ENCODE results near the gene NLRX1. TPM values are rescaled to one million over a fixed set of nuclear protein-coding genes. Genes with fewer than 3 reads are reported as not detected.
"Not testable (repeated sequence)": the region's sequence is repeated elsewhere in the genome, so short reads cannot be mapped to it uniquely, and the experiment has no call there.

The NLRX1 gene
- 7.5 TPM for polyA plus RNA-seq (2013, experiment 1 of 2)
- 10.0 TPM for polyA plus RNA-seq (2013, experiment 2 of 2)

- H3K9ac ChIP-seq (ENCODE audit: low read depth, low read length) = peak within 1 kb of the TSS; percentile 82
- 4% methylated on average over 63 of the region's 63 CpGs for WGBS
Observed at GRCh38 chr11:119168471-119169281, at the start of gene NLRX1. Gene NLRX1 (plus strand): TSS chr11:119168725. CDS start chr11:119171404, 2,679 bp downstream.

GRCh38 chr11:119118946-119119345, 49.6 kb upstream of the NLRX1 start:
- Histone ChIP-seq H3K36me3 (ENCODE audit: insufficient read depth, low read length) (peaks cover 3% of the 10 kb centered on the region), H3K9me3 (ENCODE audit: insufficient read depth, low read depth, low read length) (no peaks in the 10 kb centered on the region), H3K27me3 (ENCODE audit: insufficient read depth, low read length) (no peaks in the 10 kb centered on the region), H3K27ac (ENCODE audit: low read depth, low read length) (no peak overlapping the region), H3K4me1 (ENCODE audit: insufficient read depth, low read length) (peaks cover 4% of the 10 kb centered on the region; the same call in 1 of the 2 replicates), H3K9ac (ENCODE audit: low read depth, low read length) (no peak overlapping the region), H3K4me3 (ENCODE audit: low read length) (no peak overlapping the region)
- no CpG with 5 or more reads among the region's 1 CpG for WGBS

More at GRCh38 chr11:119168471-119169281, at the start of gene NLRX1:
- peak within 1 kb of the TSS; percentile 91 for H3K27ac ChIP-seq (ENCODE audit: low read depth, low read length)
- no peaks in the 10 kb centered on the region for H3K9me3 ChIP-seq (ENCODE audit: insufficient read depth, low read depth, low read length)
- peak within 1 kb of the TSS; percentile 78 for H3K4me3 ChIP-seq (ENCODE audit: low read length)
- H3K27me3 ChIP-seq (ENCODE audit: insufficient read depth, low read length) = no peaks in the 10 kb centered on the region
- H3K36me3 ChIP-seq (ENCODE audit: insufficient read depth, low read length) = no peaks in the 10 kb centered on the region
- H3K4me1 ChIP-seq (ENCODE audit: insufficient read depth, low read length) = peaks cover 6% of the 10 kb centered on the region; the same call in 1 of the 2 replicates

- Histone ChIP-seq H3K4me3 (ENCODE audit: low read length) (peak overlapping the region; percentile 65), H3K9ac (ENCODE audit: low read depth, low read length) (peak overlapping the region; percentile 76), H3K4me1 (ENCODE audit: insufficient read depth, low read length) (peaks cover 4% of the 10 kb centered on the region; the same call in 1 of the 2 replicates), H3K27me3 (ENCODE audit: insufficient read depth, low read length) (no peaks in the 10 kb centered on the region), H3K27ac (ENCODE audit: low read depth, low read length) (no peak overlapping the region; the same call in 1 of the 2 replicates), H3K9me3 (ENCODE audit: insufficient read depth, low read depth, low read length) (no peaks in the 10 kb centered on the region), H3K36me3 (ENCODE audit: insufficient read depth, low read length) (peaks cover 10% of the 10 kb centered on the region)
- 62% methylated on average over 5 of the region's 5 CpGs for WGBS
Observed at GRCh38 chr11:119120639-119121007, 47.9 kb upstream of the NLRX1 start.

GRCh38 chr11:119121008-119121810, 47.3 kb upstream of the NLRX1 start, which contains the start of gene HINFP:
Gene HINFP (plus strand): TSS chr11:119121580. CDS start chr11:119126945, 5,365 bp downstream.
- no peaks in the 10 kb centered on the region for H3K9me3 ChIP-seq (ENCODE audit: insufficient read depth, low read depth, low read length)
- H3K4me1 ChIP-seq (ENCODE audit: insufficient read depth, low read length) = peaks cover 4% of the 10 kb centered on the region; the same call in 1 of the 2 replicates
- H3K27me3 ChIP-seq (ENCODE audit: insufficient read depth, low read length) = no peaks in the 10 kb centered on the region
- peak within 1 kb of the TSS; percentile 97 for H3K4me3 ChIP-seq (ENCODE audit: low read length)
- peaks cover 10% of the 10 kb centered on the region for H3K36me3 ChIP-seq (ENCODE audit: insufficient read depth, low read length)
- H3K9ac ChIP-seq (ENCODE audit: low read depth, low read length) = peak within 1 kb of the TSS; percentile 88
- WGBS = under 1% methylated on average over 53 of the region's 54 CpGs
- H3K27ac ChIP-seq (ENCODE audit: low read depth, low read length) = peak within 1 kb of the TSS; percentile 48

- peak overlapping the region; percentile 88 for H3K9ac ChIP-seq (ENCODE audit: low read depth, low read length)
- peak overlapping the region; percentile 48; the same call in 1 of the 2 replicates for H3K27ac ChIP-seq (ENCODE audit: low read depth, low read length)
- peaks cover 4% of the 10 kb centered on the region; the same call in 1 of the 2 replicates for H3K4me1 ChIP-seq (ENCODE audit: insufficient read depth, low read length)
- H3K4me3 ChIP-seq (ENCODE audit: low read length) = peak overlapping the region; percentile 97
- H3K9me3 ChIP-seq (ENCODE audit: insufficient read depth, low read depth, low read length) = no peaks in the 10 kb centered on the region
- under 1% methylated on average over 20 of the region's 20 CpGs for WGBS
- H3K27me3 ChIP-seq (ENCODE audit: insufficient read depth, low read length) = no peaks in the 10 kb centered on the region
- peaks cover 11% of the 10 kb centered on the region for H3K36me3 ChIP-seq (ENCODE audit: insufficient read depth, low read length)
Observed at GRCh38 chr11:119121811-119122124, 46.8 kb upstream of the NLRX1 start.

- no peak overlapping the region for H3K9ac ChIP-seq (ENCODE audit: low read depth, low read length)
- 93% methylated on average over 6 of the region's 6 CpGs for WGBS
- no peaks in the 10 kb centered on the region for H3K27me3 ChIP-seq (ENCODE audit: insufficient read depth, low read length)
- no peaks in the 10 kb centered on the region for H3K9me3 ChIP-seq (ENCODE audit: insufficient read depth, low read depth, low read length)
- H3K4me1 ChIP-seq (ENCODE audit: insufficient read depth, low read length) = peaks cover 4% of the 10 kb centered on the region; the same call in 1 of the 2 replicates
- H3K4me3 ChIP-seq (ENCODE audit: low read length) = no peak overlapping the region
- no peak overlapping the region for H3K27ac ChIP-seq (ENCODE audit: low read depth, low read length)
- peaks cover 37% of the 10 kb centered on the region for H3K36me3 ChIP-seq (ENCODE audit: insufficient read depth, low read length)
Observed at GRCh38 chr11:119125821-119126220, 42.7 kb upstream of the NLRX1 start.

GRCh38 chr11:119126675-119127268, 41.8 kb upstream of the NLRX1 start:
- H3K36me3 ChIP-seq (ENCODE audit: insufficient read depth, low read length) = peaks cover 45% of the 10 kb centered on the region
- 94% methylated on average over 4 of the region's 5 CpGs for WGBS
- no peak overlapping the region for H3K9ac ChIP-seq (ENCODE audit: low read depth, low read length)
- no peak overlapping the region for H3K27ac ChIP-seq (ENCODE audit: low read depth, low read length)
- peaks cover 4% of the 10 kb centered on the region; the same call in 1 of the 2 replicates for H3K4me1 ChIP-seq (ENCODE audit: insufficient read depth, low read length)
- H3K9me3 ChIP-seq (ENCODE audit: insufficient read depth, low read depth, low read length) = no peaks in the 10 kb centered on the region
- no peaks in the 10 kb centered on the region for H3K27me3 ChIP-seq (ENCODE audit: insufficient read depth, low read length)
- H3K4me3 ChIP-seq (ENCODE audit: low read length) = no peak overlapping the region

- no peaks in the 10 kb centered on the region for H3K4me1 ChIP-seq (ENCODE audit: insufficient read depth, low read length)
- H3K9me3 ChIP-seq (ENCODE audit: insufficient read depth, low read depth, low read length) = no peaks in the 10 kb centered on the region
- 0 out of 2 replicates have a peak overlapping the region, but pooled peaks have one; percentile 11 for H3K9ac ChIP-seq (ENCODE audit: low read depth, low read length)
- WGBS = 95% methylated on average over 3 of the region's 3 CpGs
- H3K4me3 ChIP-seq (ENCODE audit: low read length) = no peak overlapping the region
- no peaks in the 10 kb centered on the region for H3K27me3 ChIP-seq (ENCODE audit: insufficient read depth, low read length)
- peaks cover 66% of the 10 kb centered on the region for H3K36me3 ChIP-seq (ENCODE audit: insufficient read depth, low read length)
- no peak overlapping the region for H3K27ac ChIP-seq (ENCODE audit: low read depth, low read length)
Observed at GRCh38 chr11:119130662-119131061, 37.9 kb upstream of the NLRX1 start.

GRCh38 chr11:119134389-119134978, 34.0 kb upstream of the NLRX1 start:
- H3K27me3 ChIP-seq (ENCODE audit: insufficient read depth, low read length) = no peaks in the 10 kb centered on the region
- no peaks in the 10 kb centered on the region for H3K4me1 ChIP-seq (ENCODE audit: insufficient read depth, low read length)
- no peak overlapping the region for H3K9ac ChIP-seq (ENCODE audit: low read depth, low read length)
- WGBS = 91% methylated on average over 4 of the region's 4 CpGs
- no peak overlapping the region for H3K27ac ChIP-seq (ENCODE audit: low read depth, low read length)
- H3K4me3 ChIP-seq (ENCODE audit: low read length) = no peak overlapping the region
- H3K36me3 ChIP-seq (ENCODE audit: insufficient read depth, low read length) = peaks cover 51% of the 10 kb centered on the region
- no peaks in the 10 kb centered on the region for H3K9me3 ChIP-seq (ENCODE audit: insufficient read depth, low read depth, low read length)

- not testable (repeated sequence) for H3K4me3 ChIP-seq (ENCODE audit: low read length); H3K4me1 ChIP-seq (ENCODE audit: insufficient read depth, low read length); H3K9ac ChIP-seq (ENCODE audit: low read depth, low read length); H3K27me3 ChIP-seq (ENCODE audit: insufficient read depth, low read length); H3K36me3 ChIP-seq (ENCODE audit: insufficient read depth, low read length); H3K27ac ChIP-seq (ENCODE audit: low read depth, low read length); H3K9me3 ChIP-seq (ENCODE audit: insufficient read depth, low read depth, low read length)
- WGBS = 89% methylated on average over 9 of the region's 10 CpGs
Observed at GRCh38 chr11:119139276-119139675, 29.2 kb upstream of the NLRX1 start.

All from HUES64 (cell line).